ENCODE results near the gene KASH5. TPM values are rescaled to one million over a fixed set of nuclear protein-coding genes. Genes with fewer than 3 reads are reported as not detected.

KASH5 gene
- total RNA-seq, 1 experiment from 2014 or later = 1.00 TPM

DNA sequence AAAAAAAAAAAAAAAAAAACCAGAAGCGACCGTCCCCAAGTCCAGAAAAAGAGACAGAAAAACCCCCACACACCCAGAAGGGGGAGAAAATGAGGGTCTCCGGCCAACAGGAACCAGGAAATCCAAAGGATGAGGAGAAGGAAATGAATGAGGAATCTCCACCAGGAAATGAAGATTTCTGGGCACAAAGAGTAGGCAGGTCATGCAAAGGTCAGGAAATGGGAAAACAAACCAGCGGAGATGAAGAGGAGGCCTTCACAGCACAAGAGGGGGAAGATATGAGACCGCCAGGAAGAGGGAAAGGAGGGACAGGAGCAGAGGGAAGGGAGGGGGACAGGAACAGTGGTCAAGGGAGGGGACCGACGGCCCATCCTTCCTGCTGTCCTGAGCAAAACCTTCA lies 31.7 kb upstream of the KASH5 start:
- no peaks in the 10 kb centered on the region for H3K36me3 Mint-ChIP-seq (ENCODE audit: insufficient read depth, unreplicated experiment)
- no TSS peak for BruUV-seq (replicated peaks)
- ChIA-PET POLR2A (no interaction called here), CTCF (no interaction called here)
- no peaks in the 10 kb centered on the region for H3K9me3 Mint-ChIP-seq (ENCODE audit: unreplicated experiment)
- intact Hi-C loops (cut with micrococcal nuclease; ENCODE audit: unreplicated experiment) = no loop called here
- H3K4me1 Mint-ChIP-seq (ENCODE audit: low read depth, unreplicated experiment) = peaks cover 10% of the 10 kb centered on the region
- H3K27ac Mint-ChIP-seq (ENCODE audit: unreplicated experiment) = peak overlapping the region; percentile 8
- H3K4me3 Mint-ChIP-seq (ENCODE audit: unreplicated experiment) = no peak overlapping the region
- Histone ChIP-seq H3K9me3 (no peaks in the 10 kb centered on the region), H3K4me3 (ENCODE audit: low read depth, low read length) (no peak overlapping the region), H3K4me1 (no peaks in the 10 kb centered on the region), H3K36me3 (ENCODE audit: control insufficient read depth, insufficient read depth, low read length) (no peaks in the 10 kb centered on the region), H3K27me3 (replicated peaks; ENCODE audit: control insufficient read depth, insufficient read depth, low read length) (no peaks in the 10 kb centered on the region)
- TF ChIP-seq, protein P1, sequence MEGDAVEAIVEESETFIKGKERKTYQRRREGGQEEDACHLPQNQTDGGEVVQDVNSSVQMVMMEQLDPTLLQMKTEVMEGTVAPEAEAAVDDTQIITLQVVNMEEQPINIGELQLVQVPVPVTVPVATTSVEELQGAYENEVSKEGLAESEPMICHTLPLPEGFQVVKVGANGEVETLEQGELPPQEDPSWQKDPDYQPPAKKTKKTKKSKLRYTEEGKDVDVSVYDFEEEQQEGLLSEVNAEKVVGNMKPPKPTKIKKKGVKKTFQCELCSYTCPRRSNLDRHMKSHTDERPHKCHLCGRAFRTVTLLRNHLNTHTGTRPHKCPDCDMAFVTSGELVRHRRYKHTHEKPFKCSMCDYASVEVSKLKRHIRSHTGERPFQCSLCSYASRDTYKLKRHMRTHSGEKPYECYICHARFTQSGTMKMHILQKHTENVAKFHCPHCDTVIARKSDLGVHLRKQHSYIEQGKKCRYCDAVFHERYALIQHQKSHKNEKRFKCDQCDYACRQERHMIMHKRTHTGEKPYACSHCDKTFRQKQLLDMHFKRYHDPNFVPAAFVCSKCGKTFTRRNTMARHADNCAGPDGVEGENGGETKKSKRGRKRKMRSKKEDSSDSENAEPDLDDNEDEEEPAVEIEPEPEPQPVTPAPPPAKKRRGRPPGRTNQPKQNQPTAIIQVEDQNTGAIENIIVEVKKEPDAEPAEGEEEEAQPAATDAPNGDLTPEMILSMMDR (IDR thresholded peaks at IDR 0.05; ENCODE audit: insufficient read depth in 1 of 2, low read depth in 1 of 2, low read length in 1 of 2, severe bottlenecking in 1 of 2, unreplicated experiment in 1 of 2) = no peak
- no peak for DNase-seq
- H3K27me3 Mint-ChIP-seq (ENCODE audit: insufficient read depth, unreplicated experiment) = no peaks in the 10 kb centered on the region

DNA sequence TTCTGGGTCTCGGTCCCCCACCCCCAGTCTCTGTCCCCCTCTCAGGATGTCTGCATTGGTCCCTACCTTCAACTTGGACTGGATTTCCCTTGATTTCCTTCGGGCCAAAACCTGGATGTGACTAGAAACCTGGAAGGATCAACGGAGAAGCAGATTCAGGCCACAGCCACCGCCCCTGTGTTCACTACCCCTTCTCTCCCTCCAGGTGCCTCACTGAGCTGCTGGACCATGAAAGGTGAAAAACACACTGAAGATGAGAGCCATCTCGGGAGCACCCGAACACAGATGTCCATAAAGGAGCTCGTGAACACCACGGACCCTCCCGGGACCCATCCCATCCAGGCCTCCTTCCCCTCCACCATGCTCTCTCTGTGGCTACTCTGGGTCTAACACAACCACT lies 30.9 kb upstream of the KASH5 start:
- no peaks in the 10 kb centered on the region for H3K36me3 Mint-ChIP-seq (ENCODE audit: insufficient read depth, unreplicated experiment)

DNA sequence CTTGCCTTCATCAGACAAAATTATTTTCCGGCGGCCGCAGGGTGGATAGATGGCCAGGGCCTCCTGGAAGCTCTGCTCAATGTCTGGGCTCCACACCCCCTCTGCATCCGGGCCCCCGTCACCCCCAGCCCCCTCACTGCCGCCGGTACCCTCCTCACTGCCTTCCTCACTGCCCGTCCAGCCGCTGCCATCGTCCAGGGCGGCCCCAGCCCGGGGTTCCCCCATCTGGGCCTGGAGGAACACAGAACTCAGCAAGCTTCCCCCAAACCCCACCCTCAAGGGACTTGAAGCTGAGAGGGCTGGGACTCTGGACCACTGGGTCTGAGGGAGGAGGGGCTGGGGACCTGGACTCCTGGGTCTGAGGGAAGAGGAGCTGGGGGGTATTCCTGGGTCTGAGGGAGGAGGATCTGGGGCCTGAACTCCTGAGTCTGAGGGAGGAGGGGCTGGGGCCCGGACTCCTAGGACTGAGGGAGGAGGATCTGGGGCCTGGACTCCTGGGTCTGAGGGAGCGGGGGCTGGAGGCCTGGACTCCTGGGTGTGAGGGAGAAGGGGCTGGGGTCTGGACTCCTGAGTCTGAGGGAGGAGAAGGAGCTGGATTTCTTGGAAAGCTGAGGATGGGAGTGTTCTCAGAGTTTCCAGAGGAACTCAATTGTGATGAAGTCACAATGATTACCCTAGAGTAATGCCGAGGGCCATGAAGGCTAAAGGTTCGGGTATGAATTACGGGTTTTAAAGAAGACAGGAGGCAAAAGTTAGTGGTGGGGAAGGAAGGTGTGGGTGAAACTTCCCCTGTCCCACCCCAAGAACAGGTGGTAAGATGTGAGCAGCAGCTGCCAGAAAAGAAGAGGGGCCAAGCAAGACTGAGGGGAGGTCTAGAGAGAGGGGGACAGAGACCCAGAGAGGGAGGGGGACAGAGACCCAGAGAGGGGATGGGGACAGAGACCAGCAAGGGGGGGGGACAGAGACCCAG lies 27.9 kb upstream of the KASH5 start:
- Mint-ChIP-seq H3K27me3 (ENCODE audit: insufficient read depth, unreplicated experiment) (no peaks in the 10 kb centered on the region), H3K9me3 (ENCODE audit: unreplicated experiment) (no peaks in the 10 kb centered on the region), H3K4me3 (ENCODE audit: unreplicated experiment) (no peak overlapping the region), H3K4me1 (ENCODE audit: low read depth, unreplicated experiment) (peaks cover 11% of the 10 kb centered on the region), H3K36me3 (ENCODE audit: insufficient read depth, unreplicated experiment) (no peaks in the 10 kb centered on the region), H3K27ac (ENCODE audit: unreplicated experiment) (no peak overlapping the region)
- no peaks in the 10 kb centered on the region for H3K9me3 ChIP-seq
- H3K4me1 ChIP-seq = peaks cover 8% of the 10 kb centered on the region; the same call in 1 of the 2 replicates
- no peak overlapping the region for H3K4me3 ChIP-seq (ENCODE audit: low read depth, low read length)
- ChIA-PET POLR2A (interaction anchor here (0.6 kb wide), 1 partner anchor 407 kb away, joined by 3 read pairs; the partner anchor contains the start of gene AP2A1), CTCF (no interaction called here)
- DNase-seq = no peak
- TF ChIP-seq, protein P1 (IDR thresholded peaks at IDR 0.05; ENCODE audit: insufficient read depth in 1 of 2, low read depth in 1 of 2, low read length in 1 of 2, severe bottlenecking in 1 of 2, unreplicated experiment in 1 of 2) = no peak
- no peaks in the 10 kb centered on the region for H3K36me3 ChIP-seq (ENCODE audit: control insufficient read depth, insufficient read depth, low read length)
- no peaks in the 10 kb centered on the region; the same call in 1 of the 2 replicates for H3K27me3 ChIP-seq (replicated peaks; ENCODE audit: control insufficient read depth, insufficient read depth, low read length)
- BruUV-seq (replicated peaks) = no TSS peak
- intact Hi-C loops (cut with micrococcal nuclease; ENCODE audit: unreplicated experiment) = no loop called here

More for the DNA sequence above, 30.9 kb upstream of the KASH5 start:
- BruUV-seq (replicated peaks) = no TSS peak
- DNase-seq = no peak
- CTCF ChIA-PET = no interaction called here
- Histone ChIP-seq H3K4me3 (ENCODE audit: low read depth, low read length) (no peak overlapping the region), H3K4me1 (no peaks in the 10 kb centered on the region), H3K27me3 (replicated peaks; ENCODE audit: control insufficient read depth, insufficient read depth, low read length) (no peaks in the 10 kb centered on the region; the same call in 1 of the 2 replicates), H3K36me3 (ENCODE audit: control insufficient read depth, insufficient read depth, low read length) (no peaks in the 10 kb centered on the region), H3K9me3 (no peaks in the 10 kb centered on the region)
- Mint-ChIP-seq H3K27ac (ENCODE audit: unreplicated experiment) (peak overlapping the region; percentile 8), H3K4me3 (ENCODE audit: unreplicated experiment) (no peak overlapping the region), H3K27me3 (ENCODE audit: insufficient read depth, unreplicated experiment) (no peaks in the 10 kb centered on the region), H3K4me1 (ENCODE audit: low read depth, unreplicated experiment) (peaks cover 11% of the 10 kb centered on the region), H3K9me3 (ENCODE audit: unreplicated experiment) (no peaks in the 10 kb centered on the region)
- TF ChIP-seq, protein P1 (IDR thresholded peaks at IDR 0.05; ENCODE audit: insufficient read depth in 1 of 2, low read depth in 1 of 2, low read length in 1 of 2, severe bottlenecking in 1 of 2, unreplicated experiment in 1 of 2) = no peak
- intact Hi-C loops (cut with micrococcal nuclease; ENCODE audit: unreplicated experiment) = no loop called here
- POLR2A ChIA-PET = no interaction called here
